Stimulated activated CD4-positive, alpha-beta T cell treated with anti-CD3 and anti-CD28 coated beads, TNF-alpha, amount 100 ng/mL, for 1 hour (primary cell): Measurements from ENCODE around the gene CLCF1.
A peak's percentile ranks its signal among the peaks of the same experiment; 100 is the strongest.

Experiments used
- DNase-seq, 3 donors: peaks; one replicate each; pipeline ENCODE4 v3.0.0-alpha.2; 2020; ENCODE audit warnings: low read depth in 3 of 3, low spot score in 1 of 3

The CLCF1 gene

DNA sequence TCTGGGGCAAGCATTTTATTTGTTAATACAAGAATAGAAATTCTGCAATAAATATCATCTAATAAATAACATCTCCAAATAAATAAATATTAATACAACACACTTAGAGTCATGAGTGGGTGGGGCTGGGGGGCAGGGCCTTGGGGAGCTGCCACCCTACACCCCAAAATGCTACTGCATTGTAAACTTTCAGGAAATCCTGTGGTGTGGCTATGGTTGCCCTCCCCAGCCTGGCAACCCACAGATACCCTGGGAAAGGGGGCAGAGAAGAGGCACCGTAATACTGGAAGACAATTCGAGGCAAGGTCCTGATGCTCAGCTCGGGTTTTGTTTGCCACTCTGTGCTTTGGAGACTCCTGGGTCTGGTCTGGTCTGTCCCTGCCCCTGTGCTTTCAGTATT lies 9.2 kb downstream of the CLCF1 start:
- DNase-seq = no peak

DNA sequence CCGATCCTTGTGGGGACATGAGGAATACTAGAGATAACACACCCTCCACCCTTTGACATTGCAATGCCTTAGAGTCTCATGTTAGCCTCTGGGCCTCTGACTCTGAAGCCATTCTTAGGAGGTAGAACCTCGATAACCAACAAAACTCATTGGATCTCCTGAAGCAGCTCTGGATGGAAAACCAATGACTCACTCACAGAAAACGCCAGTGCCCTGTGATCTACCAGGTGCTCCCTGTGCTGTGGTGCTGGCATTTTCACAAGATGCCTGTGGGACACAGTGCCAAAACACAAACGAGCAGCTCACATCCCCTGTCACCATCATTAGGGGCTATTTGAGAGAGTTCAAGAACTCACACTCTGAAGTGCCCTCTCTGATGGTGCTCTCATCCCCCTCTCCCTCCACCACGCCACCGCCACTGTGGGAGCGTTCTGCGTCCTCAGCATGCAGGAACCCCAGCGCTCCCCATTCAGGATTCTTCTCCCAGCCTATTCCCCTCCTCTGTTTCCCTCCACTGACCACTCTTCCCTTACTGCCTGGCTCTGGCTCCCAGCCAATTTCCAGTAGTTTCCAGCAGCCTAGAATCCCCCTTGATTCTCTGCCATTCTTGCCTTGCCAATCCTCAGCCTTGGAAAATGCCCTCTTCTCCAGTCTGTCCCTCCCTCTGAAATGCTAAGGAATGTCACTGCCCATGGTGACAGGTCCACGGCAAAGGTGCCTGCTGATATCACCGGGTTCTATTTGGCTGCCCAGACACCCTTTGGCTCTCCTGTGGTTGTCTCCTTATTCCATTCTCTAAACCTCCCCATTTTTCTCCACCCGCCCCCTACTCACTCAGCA lies 15.3 kb downstream of the CLCF1 start:
- DNase-seq = no peak

- DNase-seq = peak; percentile 38 to 42 (median 40)
These were observed 16.4 kb downstream of the CLCF1 start for GRCh38 chr11:67356864-67357561.

- no peak for DNase-seq
These were observed 17.0 kb downstream of the CLCF1 start for GRCh38 chr11:67356387-67356863.

DNA sequence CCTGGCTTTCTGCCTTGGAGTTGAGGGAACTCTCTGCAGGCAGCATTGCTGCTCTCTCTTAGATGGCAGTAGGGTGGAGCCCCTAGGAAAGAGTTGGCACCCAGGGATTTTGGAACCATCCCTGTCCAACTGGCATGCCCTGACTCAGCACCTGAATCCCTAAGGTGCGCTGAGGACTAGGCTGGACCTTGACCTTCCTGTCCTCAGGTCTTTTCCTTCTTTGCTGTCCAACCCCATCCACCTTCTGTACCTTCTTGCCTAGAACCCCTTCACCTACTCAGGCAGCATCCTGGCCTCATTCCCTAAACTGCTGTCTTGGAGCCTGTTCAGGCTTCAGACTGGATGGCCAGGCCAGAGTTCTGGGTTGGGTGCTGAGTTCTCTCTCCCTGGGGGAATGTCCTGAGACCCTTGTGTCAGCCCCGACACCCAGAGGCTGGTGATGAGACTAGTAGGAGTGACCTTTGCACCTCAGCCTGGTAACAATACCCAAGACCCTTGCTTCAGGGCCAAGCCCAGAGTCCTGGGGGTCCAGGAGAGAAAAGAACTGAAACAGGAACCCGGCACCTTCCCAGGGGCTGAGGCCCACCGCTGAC lies 17.5 kb downstream of the CLCF1 start:
- no peak for DNase-seq

GRCh38 chr11:67355023-67355793 lies 18.2 kb downstream of the CLCF1 start:
- DNase-seq = no peak

DNA sequence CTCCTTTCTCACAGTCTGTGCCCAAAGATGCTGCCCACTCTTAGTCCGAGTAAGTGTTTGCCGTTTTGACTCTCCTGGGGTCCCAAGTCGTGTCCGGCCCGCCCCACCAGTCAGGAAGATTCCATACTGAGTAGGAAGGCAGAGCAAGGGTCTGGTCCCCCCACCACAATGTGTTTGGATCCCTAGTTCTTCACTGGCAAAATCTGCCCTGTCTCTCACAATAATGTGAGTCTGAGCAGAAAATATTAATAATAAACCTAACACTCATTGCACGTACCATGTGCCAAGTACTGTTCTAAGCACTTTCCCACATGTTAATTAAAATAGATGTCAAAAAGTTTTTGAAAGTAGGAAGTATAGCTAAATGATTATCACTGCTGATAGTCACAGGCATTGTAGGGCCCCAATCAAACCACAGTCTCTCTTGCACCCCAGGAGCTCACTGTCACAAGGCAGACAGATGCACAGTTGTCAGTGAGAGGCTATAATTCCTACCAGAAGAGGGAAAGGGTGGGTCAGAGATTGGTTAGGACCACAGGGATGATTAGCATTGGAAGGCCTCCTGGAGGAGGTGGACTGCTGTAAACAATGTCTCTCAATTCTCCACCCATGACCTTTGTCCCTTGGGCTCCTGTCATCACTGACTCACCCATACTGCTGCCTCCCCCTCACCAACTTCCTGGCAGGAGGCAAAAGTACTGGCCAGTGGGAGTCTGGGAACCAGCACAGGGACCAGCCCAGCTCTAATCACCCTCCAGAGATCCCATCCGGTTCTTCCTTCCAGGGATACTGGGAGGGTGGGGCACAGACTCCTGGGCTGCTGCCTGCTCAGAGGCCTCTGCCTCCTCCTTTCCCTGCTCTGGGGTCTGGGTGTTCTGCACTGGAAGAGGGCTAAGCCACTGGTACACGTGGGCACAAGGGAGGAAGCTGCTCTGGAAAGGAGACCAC lies 19.0 kb downstream of the CLCF1 start:
- no peak for DNase-seq

DNA sequence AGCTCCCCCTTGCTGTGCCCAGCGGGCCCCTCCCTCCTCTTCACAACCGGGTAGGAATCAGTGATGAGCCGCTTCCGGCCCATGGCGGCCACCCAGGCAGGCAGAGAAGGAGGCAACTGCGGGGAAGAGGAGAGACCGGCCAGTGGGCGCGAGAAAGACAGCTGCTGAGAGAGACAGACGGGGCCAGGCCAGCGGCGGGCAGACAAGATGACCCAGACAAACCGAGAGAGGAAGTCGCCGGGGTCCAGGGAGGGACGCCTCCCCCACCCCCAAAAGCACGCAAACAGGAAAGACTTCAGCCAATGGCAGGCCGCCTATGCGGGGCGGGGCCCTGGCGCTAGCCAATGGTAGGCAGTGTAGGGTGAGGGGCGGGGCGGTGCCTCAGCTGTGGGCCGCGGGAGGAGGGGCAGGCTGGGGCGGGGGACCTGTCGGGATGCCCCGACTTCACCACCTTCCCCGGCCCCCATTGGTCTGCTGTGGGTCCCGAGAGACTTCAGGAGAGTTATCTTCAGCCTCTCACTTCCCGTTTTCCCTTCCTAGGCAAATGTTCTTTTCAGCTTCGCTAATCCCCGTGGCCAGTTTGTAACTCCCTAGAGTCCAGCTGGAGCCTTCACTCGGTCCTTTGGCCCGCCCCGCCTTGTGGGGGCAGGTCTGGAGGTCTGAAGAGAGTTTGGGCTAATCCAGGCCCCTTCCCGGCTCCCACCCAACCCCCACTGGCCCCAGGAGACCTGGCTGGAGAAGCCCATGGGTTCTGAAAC lies 19.9 kb downstream of the CLCF1 start, which contains the start of gene POLD4:
Gene POLD4, minus strand, starts transcription at position 230 of the 758 bp plus-strand sequence. Its CDS starts 147 bp downstream, at position 83.
- DNase-seq = peak; percentile 92 to 93 (median 93)

DNA sequence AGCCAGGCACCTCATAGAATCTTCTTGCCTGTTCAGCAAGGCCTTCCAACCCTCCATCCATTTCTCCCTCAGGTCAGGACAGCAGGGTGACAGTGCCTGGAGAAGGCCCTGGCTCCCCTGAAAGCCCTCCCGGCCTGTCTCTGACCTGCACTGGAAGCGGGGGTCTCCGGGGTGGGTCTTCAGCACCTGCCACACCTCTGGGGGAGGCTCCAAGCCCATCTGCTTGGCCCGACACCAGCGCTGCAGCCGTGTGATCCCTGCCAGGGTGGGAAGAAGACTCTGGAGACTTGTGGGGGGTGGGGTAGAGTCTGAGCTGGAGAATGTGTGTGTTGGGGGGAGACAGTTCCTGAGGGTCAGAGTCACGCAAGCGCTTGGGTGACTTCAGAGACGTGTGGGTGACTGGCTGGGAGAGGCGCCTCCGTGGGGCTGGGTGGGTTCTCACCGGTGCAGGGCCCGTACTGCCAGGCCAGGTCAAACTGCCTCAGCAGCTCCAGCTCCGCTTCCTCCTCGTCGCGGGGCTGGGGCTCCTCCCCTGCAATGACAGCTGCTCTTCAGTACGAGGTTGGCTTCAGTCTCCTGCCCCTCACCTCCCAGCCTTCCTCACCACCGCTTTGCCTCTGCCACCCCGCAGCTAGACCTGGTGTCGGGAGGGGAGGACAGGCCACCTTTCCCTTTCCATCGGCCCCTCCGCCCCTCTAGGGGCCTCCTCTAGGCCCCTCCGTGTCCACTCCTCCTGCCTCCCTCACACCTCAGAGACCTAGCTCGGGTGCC lies 20.7 kb downstream of the CLCF1 start:
- DNase-seq = no peak

- peak; percentile 17 to 52 (median 36) for DNase-seq
These were observed 22.0 kb downstream of the CLCF1 start for GRCh38 chr11:67351275-67352005.

GRCh38 chr11:67349928-67350465 lies 23.4 kb downstream of the CLCF1 start:
- no peak for DNase-seq

DNA sequence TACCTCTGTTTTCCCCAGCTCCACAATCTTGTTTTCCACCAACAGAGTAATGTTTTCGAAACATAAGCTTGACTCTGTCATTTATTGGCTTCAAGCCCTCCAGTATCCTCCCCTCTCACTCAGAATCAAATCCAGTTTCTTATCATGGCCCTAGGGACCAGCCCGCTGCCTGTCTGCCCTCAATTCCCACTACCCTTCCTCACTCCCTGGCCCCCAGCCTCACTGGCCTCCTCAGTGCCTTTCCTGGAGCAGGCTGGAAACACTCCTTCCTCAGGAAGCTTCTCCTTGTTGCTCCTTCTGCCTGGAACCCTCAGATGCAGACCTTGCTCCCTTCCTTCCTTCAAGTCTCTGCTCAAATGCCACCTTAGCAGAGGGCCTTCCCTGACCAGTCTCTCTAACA lies 23.9 kb downstream of the CLCF1 start:
- DNase-seq = no peak

GRCh38 chr11:67349036-67349435 lies 24.4 kb downstream of the CLCF1 start:
- no peak for DNase-seq

- DNase-seq = no peak
These were observed 25.2 kb downstream of the CLCF1 start for GRCh38 chr11:67347964-67348749.

- DNase-seq = no peak
These were observed 27.2 kb downstream of the CLCF1 start for GRCh38 chr11:67345920-67346819.
